ENCODE measurements around the gene ALPG.

DNA sequence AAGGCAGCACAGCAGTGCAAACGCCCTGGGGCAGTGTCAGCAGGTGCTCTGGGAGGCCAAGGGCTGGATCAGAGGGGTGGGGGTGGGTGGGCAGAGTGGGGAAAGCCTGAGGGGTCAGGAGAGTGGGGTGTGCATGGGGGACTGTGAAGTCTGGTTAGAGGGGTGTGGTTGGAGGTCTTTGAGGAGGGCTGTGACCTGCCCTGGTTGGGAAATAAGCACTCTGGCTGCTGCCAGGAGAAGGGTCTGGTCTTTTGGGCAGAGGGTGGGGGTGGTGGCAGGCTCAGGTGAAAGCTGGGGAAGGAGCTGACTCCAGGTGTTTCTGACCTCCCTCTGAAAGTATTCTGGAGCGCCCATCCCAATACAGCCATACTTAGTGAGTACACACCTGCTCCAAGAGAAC lies 53.5 kb downstream of the ALPG start:
- TF ChIP-seq CTCF (conservative IDR thresholded peaks at IDR 0.05; ENCODE audit: low read depth, low read length), result no peak
- TF ChIP-seq POLR2A (IDR thresholded peaks at IDR 0.05; ENCODE audit: low read depth, low read length), result no peak
- TF ChIP-seq USF2 (IDR thresholded peaks at IDR 0.05; ENCODE audit: low read depth, low read length), result no peak
- no peak for TF ChIP-seq CHD1 (IDR thresholded peaks at IDR 0.05; ENCODE audit: low read depth, low read length)
